ENCODE data around the gene CUL4A.
"Not testable (repeated sequence)": the region's sequence is repeated elsewhere in the genome, so short reads cannot be mapped to it uniquely, and the experiment has no call there.

Gene CUL4A

GRCh38 chr13:113232208-113233003 is 23.0 kb downstream of the CUL4A start:
- no peak for DNase-seq (ENCODE audit: low read depth in 2 of 2)
- TF ChIP-seq, protein P1, sequence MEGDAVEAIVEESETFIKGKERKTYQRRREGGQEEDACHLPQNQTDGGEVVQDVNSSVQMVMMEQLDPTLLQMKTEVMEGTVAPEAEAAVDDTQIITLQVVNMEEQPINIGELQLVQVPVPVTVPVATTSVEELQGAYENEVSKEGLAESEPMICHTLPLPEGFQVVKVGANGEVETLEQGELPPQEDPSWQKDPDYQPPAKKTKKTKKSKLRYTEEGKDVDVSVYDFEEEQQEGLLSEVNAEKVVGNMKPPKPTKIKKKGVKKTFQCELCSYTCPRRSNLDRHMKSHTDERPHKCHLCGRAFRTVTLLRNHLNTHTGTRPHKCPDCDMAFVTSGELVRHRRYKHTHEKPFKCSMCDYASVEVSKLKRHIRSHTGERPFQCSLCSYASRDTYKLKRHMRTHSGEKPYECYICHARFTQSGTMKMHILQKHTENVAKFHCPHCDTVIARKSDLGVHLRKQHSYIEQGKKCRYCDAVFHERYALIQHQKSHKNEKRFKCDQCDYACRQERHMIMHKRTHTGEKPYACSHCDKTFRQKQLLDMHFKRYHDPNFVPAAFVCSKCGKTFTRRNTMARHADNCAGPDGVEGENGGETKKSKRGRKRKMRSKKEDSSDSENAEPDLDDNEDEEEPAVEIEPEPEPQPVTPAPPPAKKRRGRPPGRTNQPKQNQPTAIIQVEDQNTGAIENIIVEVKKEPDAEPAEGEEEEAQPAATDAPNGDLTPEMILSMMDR (IDR thresholded peaks at IDR 0.05; ENCODE audit: low read depth, low read length) = no peak

GRCh38 chr13:113233101-113233500 is 23.7 kb downstream of the CUL4A start:
- TF ChIP-seq, protein P1 (IDR thresholded peaks at IDR 0.05; ENCODE audit: low read depth, low read length) = no peak
- no peak for DNase-seq (ENCODE audit: low read depth in 2 of 2)
- no peak overlapping the region for H3K4me3 ChIP-seq (replicated peaks in 1 of 2; ENCODE audit: low read depth in 2 of 2, low read length in 2 of 2)

More at GRCh38 chr13:113232208-113233003, 23.0 kb downstream of the CUL4A start:
- no peak overlapping the region for H3K4me3 ChIP-seq (replicated peaks in 1 of 2; ENCODE audit: low read depth in 2 of 2, low read length in 2 of 2)

- DNase-seq (ENCODE audit: low read depth in 2 of 2) = no peak
- TF ChIP-seq, protein P1 (IDR thresholded peaks at IDR 0.05; ENCODE audit: low read depth, low read length) = no peak
Observed at GRCh38 chr13:113238536-113238935, 29.1 kb downstream of the CUL4A start.

DNA sequence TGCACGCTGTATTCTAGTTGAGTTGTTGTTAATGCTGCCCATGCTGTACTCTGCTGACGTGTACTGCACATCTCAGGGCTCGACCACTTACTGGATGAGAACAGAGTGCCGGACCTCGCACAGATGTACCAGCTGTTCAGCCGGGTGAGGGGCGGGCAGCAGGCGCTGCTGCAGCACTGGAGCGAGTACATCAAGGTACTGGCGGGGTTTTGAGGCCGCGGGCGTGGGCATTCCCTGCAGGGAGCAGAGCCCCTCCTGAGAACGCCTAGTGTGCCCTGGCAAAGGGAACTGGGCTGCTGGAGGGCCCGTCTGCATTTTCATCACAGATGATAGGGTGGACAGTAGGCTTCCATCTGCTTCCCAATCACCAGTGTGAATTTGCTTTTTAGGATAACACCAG is 29.9 kb downstream of the CUL4A start:
- H3K4me3 ChIP-seq (replicated peaks in 1 of 2; ENCODE audit: low read depth in 2 of 2, low read length in 2 of 2) = no peak overlapping the region
- DNase-seq (ENCODE audit: low read depth in 2 of 2) = no peak
- TF ChIP-seq, protein P1 (IDR thresholded peaks at IDR 0.05; ENCODE audit: low read depth, low read length) = no peak

More at GRCh38 chr13:113238536-113238935, 29.1 kb downstream of the CUL4A start:
- no peak overlapping the region for H3K4me3 ChIP-seq (replicated peaks in 1 of 2; ENCODE audit: low read depth in 2 of 2, low read length in 2 of 2)

- TF ChIP-seq, protein P1 (IDR thresholded peaks at IDR 0.05; ENCODE audit: low read depth, low read length) = no peak
- no peak for DNase-seq (ENCODE audit: low read depth in 2 of 2)
- H3K4me3 ChIP-seq (replicated peaks in 1 of 2; ENCODE audit: low read depth in 2 of 2, low read length in 2 of 2) = no peak overlapping the region
Observed at GRCh38 chr13:113239986-113240385, 30.6 kb downstream of the CUL4A start.

DNA sequence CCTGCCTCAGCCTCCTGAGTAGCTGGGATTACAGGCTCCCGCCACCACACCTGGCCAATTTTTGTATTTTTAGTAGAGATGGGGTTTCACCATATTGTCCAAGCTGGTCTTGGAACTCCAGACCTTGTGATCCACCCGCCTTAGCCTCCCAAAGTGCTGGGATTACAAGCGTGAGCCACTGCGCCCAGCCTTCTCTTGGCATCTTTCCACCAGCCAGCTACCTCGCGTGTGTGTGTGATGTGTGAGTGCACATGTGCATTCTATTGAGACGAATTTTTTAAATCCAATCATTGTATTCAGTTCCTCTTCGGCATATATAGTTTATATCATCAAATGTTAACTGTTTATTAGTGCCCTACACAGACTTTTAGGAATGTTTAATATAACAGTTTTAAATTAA is 32.2 kb downstream of the CUL4A start:
- not testable (repeated sequence) for H3K4me3 ChIP-seq (replicated peaks in 1 of 2; ENCODE audit: low read depth in 2 of 2, low read length in 2 of 2); DNase-seq (ENCODE audit: low read depth in 2 of 2)

- no peak overlapping the region for H3K4me3 ChIP-seq (replicated peaks in 1 of 2; ENCODE audit: low read depth in 2 of 2, low read length in 2 of 2)
- no peak for DNase-seq (ENCODE audit: low read depth in 2 of 2)
- TF ChIP-seq, protein P1 (IDR thresholded peaks at IDR 0.05; ENCODE audit: low read depth, low read length) = no peak
Observed at GRCh38 chr13:113243847-113244246, 34.4 kb downstream of the CUL4A start.
